Activated T-cell treated with anti-CD3 and anti-CD28 coated beads for 4 hours (primary cell): ENCODE data around the gene MIGA2.
"Not testable (repeated sequence)": the region's sequence is repeated elsewhere in the genome, so short reads cannot be mapped to it uniquely, and the experiment has no call there.

Experiments used
- DNase-seq: peaks from one replicate; pipeline ENCODE4 v3.0.0-alpha.2; 2020

MIGA2 gene, protein sequence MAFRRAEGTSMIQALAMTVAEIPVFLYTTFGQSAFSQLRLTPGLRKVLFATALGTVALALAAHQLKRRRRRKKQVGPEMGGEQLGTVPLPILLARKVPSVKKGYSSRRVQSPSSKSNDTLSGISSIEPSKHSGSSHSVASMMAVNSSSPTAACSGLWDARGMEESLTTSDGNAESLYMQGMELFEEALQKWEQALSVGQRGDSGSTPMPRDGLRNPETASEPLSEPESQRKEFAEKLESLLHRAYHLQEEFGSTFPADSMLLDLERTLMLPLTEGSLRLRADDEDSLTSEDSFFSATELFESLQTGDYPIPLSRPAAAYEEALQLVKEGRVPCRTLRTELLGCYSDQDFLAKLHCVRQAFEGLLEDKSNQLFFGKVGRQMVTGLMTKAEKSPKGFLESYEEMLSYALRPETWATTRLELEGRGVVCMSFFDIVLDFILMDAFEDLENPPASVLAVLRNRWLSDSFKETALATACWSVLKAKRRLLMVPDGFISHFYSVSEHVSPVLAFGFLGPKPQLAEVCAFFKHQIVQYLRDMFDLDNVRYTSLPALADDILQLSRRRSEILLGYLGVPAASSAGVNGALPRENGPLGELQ

DNA sequence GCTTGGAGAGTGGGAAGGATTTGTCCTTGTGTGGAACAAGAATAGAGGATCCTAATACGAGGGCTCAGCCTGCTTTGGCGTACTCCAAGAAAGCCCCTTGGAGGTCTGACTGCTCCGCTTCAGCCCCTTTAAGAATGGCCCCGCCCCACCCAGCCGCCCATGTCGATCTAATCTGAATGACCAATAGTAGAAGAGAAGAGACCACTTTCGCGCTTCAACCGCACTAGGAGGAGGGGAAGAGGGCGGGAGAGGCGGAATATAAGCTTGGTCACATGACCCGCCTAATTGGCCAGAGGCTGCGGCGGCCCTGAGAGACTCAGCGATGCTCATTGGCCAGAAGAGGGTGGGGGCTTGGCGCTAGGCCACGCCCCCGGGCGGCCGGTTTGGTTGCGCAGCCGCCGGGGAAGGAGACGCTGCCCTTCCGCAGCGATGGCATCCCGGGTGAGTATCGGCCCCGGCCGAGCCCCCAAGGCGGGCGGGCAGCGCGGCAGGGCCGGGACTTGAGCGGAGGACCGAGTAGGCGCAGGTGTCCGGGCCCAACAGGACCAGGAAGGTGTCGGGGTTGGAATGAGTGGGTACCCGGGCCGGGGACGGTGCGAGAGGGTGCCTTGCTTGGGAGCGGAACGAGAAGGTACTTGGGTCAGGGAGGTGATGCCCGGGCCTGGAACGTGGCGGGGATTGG is at the start of gene MIGA2:
MIGA2 (plus strand) TSS at position 386 of the 682 bp plus-strand sequence. CDS start 3,969 bp downstream, outside the sequence.
- peak; percentile 82 for DNase-seq

DNA sequence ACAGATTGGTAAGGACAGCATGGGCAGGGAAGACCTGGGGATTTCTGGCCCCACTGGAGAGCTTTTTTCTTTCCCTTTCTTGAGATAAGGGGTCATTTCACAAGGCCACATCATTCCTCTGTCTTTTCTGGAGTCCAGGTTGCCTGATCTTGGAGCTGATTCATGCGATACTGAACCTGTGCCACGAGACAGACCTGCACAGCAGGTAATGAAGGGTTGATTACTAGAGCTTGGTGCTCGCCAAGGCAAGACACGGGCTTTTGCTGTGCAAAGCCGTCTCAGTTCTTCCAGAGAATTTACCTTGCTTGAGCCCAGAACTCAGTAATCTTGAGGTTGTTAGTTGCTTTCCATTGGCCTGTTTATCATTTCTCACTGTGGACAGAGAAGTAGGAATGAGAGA is 49.8 kb upstream of the MIGA2 start:
- no peak for DNase-seq

DNA sequence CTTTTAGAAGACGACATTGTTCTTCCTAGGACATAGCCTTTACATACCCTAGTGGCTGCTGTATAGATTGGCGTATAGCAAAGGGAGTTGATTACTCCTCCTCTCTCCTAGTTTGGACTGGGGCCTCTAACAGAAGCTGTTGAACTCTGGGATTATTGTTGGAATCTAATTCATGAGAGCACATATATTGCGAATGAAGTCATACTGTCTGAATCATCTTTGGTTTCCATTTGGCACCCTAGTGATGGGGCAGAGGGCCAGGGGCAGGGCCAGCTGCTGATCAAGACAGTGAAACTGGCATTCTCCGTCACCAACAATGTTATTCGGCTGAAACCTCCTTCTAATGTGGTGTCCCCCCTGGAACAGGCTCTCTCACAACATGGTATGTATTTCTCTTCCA is 48.6 kb upstream of the MIGA2 start:
- no peak for DNase-seq

DNA sequence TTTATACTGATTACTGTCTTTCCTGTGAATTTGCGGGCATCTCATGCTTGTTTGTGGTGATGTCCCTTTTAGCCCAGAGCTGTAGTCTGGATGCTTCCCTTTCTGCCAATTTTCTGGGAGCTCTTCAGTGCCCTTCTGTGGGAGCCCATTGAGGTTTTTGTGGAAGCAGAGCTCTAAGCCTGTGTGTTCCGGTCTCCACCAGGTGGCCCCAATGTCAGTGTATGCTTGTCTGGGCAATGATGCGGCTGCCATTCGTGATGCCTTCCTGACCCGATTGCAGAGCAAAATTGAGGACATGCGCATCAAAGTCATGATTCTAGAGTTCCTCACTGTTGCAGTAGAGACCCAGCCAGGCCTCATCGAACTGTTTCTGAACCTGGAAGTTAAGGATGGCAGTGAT is 43.4 kb upstream of the MIGA2 start:
- no peak for DNase-seq

DNA sequence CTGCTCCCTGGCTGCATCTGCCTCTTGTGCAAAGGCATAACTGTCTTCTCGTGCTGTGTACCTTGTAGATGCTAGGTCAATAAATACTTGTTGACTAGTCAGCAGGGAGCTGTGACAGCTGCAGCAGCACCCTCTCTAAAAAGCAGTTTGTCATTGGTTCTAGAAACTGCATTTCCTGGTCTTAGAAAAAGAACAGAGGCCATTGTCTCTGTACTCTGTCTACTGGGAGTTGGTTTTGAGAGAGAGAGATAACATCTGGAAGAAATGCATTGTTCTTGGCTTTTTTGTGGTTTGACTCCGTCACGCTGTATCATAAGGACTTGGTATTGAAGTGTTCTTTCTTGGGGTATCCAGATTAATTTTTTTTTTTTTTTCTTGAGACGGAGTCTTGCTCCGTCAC is 40.6 kb upstream of the MIGA2 start:
- DNase-seq: no peak

DNA sequence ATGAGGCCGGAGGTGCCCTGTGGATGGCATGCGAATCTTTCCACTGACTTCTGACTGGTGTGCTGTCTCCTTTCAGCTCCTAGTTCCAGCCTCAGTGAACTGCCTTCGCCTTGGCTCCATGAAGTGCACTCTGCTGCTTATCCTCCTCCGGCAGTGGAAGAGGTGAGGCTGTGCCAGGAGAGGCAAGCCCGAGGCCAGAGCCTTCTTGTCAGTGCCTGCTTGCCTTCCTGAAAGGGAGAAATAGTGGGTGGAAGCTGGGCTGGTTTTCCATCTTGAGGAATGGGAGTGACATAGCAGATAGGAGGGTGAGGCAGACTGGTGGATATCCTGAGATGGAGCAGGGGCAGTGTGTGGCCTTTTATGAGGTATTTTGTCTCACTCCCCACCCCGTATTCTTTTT is 38.0 kb upstream of the MIGA2 start:
- no peak for DNase-seq

DNA sequence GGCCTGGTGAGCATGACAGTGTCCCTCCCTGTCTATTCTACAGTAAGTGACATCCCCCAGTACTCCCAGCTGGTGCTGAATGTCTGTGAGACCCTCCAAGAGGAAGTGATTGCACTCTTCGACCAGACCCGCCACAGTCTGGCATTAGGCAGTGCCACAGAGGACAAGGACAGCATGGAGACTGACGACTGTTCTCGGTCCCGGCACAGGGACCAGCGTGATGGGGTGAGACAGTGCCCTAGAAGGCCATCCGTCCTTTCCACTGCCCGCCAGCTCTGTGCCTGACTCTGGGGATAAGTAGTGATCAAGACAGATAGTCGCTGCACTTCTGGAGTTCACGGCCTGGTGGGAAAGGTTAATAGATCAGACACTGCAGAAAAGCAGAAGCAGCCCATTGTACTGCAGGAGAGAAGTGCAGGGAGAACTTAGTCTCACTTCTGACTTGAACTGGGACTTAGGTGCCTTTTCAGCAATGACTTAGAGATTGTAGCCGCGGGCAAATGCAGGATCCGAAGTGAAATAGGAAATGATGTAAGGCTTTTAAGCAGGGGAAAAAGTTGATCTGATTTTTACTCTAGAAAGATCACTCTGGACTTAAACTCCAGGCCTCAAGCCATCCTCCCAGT is 36.7 kb upstream of the MIGA2 start:
- DNase-seq: no peak

DNA sequence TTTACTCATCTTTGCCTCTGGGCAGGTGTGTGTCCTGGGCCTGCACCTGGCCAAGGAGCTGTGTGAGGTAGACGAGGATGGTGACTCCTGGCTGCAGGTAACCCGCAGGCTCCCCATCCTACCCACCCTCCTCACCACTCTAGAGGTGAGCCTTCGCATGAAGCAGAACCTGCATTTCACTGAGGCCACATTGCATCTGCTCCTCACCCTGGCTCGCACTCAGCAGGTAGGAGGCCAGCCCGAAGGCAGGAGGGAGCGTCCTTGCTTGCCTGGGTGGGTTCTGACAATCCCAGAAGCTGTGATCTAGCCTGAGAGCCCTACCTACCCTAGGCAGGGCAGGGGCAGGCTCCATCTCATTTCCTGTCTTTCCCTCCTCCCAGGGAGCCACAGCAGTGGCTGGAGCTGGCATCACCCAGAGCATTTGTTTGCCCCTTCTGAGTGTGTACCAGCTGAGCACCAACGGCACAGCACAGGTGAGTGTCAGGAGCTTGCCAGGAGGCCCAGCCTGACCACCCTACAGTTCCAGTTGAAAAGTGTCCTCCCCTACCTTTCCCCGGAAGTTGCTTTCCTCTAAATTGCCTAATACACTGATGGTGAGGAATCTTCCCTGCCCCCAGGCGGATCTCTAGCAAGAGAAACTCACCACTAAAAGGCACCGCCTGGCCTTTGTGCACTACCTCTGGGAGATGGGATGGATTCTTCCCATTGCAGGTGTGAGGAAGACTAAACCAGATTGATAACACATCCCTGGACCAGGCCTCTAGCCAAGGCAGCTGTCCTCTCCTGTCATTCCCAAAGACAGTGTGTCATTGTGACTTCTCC is 34.7 kb upstream of the MIGA2 start:
- DNase-seq: no peak

DNA sequence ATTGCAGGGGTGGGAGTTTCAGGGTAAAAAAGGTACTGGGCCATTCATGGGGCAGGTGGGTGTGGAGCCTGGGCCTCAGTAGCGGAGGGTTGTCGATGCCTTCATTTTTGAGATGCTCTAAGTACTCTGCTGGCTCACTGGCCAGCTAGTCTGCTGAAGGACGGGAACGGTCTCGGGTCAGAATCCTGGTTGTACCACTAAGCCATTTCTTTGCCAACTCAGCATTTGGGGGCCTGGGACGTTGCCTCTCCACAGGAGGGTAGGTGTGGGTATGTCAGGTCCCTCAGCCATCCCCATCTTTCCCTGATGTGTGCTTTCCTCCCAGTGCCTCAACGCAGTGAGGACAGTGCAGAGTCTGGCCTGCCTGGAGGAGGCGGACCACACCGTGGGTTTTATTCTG is 33.4 kb upstream of the MIGA2 start:
- DNase-seq: no peak

DNA sequence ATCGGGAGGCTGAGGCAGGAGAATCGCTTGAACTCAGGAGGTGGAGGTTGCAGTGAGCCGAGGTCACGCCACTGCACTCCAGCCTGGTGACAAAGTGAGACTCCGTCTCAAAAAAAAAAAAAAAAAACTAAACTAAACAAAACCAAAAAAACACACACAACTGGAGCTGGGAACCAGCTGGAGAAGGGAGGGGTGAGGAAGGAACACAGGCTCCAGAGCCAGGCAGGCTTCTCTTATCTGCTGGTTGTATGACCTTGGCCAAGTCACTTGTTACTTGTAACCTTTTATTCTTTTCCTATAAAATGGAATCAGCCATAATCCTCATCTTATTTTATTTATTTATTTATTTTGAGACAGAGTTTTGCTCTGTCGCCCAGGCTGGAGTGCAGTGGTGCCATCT is 32.3 kb upstream of the MIGA2 start:
- not testable (repeated sequence) for DNase-seq

DNA sequence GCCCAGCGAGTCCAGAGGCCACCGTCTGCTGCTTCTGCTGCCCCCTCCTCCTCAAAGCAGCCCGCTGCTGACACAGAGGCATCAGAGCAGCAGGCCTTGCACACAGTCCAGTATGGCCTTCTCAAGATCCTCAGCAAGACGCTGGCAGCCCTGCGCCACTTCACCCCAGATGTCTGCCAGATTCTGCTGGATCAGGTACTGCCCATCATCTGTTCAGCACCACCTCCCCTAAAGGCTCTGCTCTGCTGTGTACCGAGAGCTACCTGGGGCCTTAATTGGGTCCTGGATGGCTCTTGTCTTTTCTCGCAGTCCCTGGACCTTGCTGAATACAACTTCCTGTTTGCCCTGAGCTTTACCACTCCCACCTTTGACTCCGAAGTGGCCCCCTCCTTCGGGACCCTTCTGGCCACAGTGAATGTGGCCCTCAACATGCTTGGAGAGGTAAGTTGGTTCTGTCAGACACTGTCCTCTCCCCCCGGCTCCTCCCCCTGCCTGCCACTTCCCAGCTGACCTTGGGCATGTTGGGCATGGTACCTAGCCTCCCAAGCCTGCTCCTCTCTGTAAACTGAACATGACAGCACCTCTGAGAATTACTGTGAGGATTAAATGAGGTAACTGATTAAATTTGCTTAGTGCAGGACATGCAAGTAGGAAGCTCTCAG is 31.0 kb upstream of the MIGA2 start:
- DNase-seq: no peak

DNA sequence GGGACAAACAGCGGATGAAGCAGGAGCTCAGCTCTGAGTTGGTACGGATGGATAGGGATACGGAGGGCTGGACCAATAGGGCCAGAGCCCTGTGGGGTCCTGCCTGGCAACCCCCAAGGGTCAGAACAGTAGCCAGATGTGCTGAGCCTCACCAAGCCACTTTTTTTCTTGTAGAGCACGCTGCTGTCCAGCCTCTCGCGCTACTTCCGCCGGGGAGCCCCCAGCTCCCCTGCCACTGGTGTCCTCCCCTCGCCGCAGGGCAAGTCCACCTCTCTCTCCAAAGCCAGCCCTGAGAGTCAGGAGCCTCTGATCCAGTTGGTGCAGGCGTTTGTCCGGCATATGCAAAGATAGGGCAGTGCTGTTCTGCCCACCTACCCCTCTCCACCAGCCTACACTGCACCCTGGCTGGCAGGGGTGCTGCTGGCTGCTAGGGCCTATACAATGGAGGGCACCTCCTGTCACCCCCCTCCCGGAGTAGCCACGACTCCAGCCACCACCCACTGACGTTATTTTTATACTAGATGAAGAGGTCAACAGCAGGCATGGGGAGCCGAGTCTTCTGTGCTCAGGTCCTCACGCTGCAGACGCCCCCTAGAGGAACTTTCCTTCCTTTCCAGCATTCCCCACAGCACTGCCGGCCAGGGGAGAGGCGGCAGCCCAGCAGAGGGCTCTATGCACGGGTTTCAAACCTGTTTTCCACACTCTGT is 29.9 kb upstream of the MIGA2 start:
- DNase-seq: no peak

DNA sequence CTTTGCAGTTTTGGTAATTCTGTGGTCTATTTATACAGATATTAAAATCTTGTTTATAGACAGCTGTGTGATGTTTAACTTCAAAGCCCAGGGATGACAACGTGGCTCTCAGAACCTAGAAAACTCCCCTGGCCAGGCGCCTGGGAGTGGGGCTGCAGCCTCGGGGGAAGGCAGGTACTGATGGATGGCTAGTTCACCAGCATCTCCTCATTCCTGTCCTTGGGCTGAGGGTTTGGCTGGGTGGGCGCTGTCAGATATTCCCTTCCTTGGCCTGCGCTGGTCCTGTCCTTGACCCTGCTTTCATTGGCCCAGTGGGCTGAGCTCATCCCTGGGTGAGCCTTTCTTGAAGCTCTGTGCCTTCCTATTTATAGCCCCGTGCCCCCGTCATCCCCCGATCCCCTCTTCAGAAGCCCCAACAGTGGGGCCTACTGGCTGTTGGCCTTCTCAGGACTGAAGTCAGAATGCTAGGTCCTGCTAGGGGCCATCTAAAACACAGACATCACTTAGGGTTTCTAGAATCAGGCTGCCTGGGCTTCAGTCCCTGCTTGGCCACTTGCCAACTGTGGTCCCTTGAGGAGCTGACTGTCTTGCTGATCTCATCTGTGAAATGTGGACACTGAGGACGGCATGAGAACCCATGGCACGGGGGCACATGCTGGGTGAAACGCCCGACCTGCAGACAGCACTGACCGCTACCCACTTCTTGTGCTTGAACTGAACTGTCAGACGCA is 29.2 kb upstream of the MIGA2 start:
- no peak for DNase-seq

DNA sequence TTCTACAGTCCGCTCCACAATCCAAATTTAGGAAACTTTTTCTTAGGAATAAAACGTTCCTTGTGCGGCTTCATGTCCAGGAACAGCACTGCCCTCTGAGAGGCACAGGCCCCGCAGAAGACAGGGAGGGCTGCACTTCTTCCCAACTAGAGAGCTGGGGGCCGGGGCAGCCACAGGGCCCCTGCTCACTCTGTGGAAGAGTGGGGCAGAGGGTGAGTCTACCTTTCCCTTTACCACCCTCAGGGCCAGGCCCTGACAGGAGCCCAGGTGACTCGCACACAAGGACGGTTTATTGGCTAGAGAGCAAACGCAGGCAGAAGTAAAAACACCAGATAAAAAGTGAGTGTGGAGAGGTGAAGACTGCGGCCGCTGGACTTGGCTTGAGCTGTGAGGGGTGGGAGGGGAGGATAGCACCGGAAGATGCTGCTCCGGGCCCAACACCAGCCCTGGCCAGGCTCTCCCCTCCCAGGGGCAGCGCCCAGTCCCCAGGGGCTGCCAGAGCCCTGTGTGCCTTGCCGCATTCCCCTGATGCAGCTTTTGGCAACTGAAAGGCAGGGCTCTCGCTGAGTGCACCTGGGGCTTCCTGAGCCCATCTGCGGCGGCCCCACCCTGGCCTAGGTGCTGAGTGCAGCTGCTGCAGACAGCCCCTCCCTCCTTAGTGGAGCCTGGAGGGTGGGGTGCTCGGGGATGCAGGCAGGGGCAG is 28.5 kb upstream of the MIGA2 start:
- DNase-seq: no peak

DNA sequence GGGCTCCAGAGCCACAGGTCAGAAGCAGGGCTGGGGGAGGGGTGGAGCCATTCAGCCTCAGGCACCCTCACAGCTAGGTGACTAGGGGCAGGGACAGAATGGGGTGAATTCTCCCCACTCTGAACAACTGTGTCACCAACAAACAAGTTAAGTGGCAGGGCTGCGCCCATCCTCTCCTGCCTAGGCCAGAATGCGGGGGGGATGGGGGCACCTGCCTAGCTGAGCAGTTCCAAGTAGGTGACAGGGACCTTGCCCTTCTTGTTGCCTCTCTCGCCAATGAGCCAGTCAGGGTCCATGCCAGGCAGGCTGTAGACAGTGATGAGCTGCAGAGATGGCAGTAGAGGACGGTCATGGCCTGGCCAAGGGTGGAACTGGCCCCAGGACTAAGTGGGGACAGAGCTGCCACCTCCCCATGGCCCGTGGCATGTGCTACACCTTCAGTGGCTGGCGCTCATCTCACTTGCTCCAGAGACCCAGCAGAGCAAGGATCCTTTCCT is 27.9 kb upstream of the MIGA2 start:
- DNase-seq: no peak

DNA sequence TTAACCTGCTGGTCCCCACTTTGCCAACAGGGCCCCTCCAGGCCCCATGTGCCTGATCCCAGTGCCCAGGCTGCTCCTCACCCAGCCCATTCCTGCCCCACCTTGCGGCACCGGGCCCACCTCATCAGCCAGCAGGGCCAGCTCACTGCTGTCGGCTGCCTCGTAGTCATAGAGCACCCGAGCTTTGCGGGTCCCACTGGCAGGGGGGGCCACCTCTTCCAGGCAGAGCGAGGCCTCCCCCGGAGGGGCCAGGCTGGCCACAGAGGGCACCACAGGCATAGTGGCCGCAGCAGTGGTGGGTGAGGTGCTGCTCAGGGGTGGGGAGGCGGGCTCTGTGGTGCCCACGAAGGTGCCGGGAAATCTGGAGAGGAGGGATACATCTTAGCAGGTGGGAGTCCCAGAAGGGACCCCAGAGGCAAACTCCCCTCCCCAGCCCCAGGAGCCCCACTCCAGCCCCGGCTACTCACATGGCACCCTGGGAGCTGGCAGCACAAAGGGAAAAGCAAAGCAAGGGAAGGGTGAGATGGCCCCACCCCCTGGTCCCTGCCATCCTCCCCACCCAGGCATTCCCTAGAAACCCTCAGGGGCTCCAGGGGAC is 27.3 kb upstream of the MIGA2 start:
- DNase-seq: no peak

DNA sequence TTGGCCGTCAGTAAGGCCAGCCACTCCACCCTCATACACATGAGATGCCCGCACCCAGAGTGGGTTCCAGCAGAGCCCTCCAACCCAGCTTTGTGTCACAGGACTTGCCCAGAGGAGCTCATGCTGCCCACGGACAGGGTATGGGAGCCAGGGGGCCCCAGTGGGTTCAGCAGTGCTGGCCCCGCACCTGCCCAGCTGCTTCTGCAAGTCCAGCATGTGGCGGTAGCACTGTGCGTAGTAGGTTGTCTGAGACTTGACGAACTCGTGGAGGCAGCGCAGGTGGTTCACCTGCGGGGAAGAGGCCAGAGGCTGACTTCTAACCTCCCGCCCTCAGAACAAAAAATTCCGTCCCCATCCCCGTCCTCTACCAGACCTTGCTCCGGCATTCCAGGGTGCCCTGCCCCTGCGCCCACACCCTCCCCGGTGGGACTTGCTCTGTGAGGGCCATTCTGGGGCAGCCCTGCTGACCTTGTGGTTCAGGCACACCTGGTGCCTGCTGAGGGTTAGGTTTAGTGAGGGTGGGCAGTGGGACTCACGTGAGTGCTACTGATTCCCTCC is 26.8 kb upstream of the MIGA2 start:
- no peak for DNase-seq

DNA sequence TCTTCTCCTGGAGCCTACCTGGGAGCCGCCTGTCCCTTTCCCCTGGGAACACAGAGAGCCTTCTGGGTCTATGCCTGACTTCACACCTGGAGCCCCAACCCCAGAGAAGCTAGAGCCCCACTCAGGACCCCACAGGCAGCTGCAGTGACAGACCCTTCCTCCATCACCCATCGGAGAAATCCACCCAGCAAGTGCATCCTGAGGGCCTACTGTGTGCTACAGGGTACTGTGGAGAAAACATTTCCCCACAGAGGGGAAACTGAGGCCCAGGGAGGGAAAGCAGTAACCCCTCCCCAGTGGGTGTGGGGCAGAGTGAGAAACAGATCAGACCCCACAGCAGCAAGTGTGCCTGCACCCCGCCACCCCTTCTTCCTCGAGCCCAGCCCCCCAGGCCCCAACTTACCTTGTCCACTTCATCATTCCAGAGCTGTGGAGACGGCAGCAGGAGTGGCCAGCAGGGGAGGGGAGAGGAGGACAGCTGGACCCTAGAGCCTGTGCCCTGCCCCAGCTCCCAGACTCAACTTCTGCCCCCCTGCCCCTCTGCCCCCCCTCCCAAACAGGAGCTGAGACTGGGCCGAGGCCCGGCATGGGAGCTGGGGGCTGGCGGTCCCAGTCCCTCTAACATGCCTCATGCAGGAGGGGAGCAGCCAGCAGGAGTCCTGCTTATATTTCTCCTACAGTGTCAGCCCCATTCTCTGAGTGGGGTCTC is 26.0 kb upstream of the MIGA2 start:
- no peak for DNase-seq

DNA sequence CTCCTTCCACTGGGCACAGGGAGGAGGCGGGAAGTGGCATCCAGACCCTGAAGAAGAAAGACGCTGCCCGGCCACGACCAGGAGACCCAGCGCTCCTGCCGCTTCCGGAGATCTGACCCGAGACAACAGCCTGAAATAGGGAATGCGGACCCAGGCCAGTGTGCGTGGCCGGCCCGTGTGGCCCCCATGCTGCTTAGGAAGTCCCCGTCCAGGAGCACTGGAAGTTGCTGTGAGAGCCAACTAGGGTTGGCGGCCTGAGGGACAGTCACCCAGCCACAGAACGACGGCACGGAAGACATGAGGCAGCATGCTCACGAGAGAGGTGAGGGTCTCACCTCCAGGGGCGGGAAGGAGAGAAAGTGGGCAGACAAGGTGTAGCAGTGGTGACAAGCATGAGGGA is 25.3 kb upstream of the MIGA2 start:
- DNase-seq: no peak
